AML-193 (cell line): ENCODE measurements around the gene APBB1.

Source experiments
- DNase-seq, 2 experiments: peaks; one replicate each; lab custom pipeline; 2025; lab: John Stamatoyannopoulos, UW

Gene APBB1

DNA sequence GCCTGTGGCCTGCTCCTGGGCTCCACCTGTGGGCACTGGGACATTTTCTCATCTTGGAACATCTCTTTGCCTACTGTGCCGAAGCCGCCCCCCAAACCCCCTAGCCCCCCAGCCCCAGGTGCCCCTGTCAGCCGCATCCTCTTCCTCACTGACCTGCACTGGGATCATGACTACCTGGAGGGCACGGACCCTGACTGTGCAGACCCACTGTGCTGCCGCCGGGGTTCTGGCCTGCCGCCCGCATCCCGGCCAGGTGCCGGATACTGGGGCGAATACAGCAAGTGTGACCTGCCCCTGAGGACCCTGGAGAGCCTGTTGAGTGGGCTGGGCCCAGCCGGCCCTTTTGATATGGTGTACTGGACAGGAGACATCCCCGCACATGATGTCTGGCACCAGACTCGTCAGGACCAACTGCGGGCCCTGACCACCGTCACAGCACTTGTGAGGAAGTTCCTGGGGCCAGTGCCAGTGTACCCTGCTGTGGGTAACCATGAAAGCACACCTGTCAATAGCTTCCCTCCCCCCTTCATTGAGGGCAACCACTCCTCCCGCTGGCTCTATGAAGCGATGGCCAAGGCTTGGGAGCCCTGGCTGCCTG lies 27.3 kb downstream of the APBB1 start:
- DNase-seq, result no peak

GRCh38 chr11:6390718-6391469 lies 28.0 kb downstream of the APBB1 start:
- DNase-seq, result no peak

- DNase-seq, result peak; percentile 89
Measured at GRCh38 chr11:6389905-6390717, 28.8 kb downstream of the APBB1 start, which contains the start of gene SMPD1. Gene SMPD1, plus strand, starts transcription at chr11:6390474. Its CDS starts 125 bp downstream, at chr11:6390599.

GRCh38 chr11:6388748-6389147 lies 30.1 kb downstream of the APBB1 start:
- no peak for DNase-seq

GRCh38 chr11:6387811-6388599 lies 30.9 kb downstream of the APBB1 start:
- no peak for DNase-seq

GRCh38 chr11:6385046-6385777 lies 33.7 kb downstream of the APBB1 start:
- DNase-seq, result no peak

GRCh38 chr11:6378640-6378989 lies 40.3 kb downstream of the APBB1 start:
- DNase-seq, result no peak

- peak; percentile 78 to 79 for DNase-seq
Measured at GRCh38 chr11:6377902-6378639, 40.8 kb downstream of the APBB1 start.

- no peak for DNase-seq
Measured at GRCh38 chr11:6371825-6372224, 47.1 kb downstream of the APBB1 start.

- DNase-seq, result no peak
Measured at GRCh38 chr11:6365659-6366058, 53.2 kb downstream of the APBB1 start.

DNA sequence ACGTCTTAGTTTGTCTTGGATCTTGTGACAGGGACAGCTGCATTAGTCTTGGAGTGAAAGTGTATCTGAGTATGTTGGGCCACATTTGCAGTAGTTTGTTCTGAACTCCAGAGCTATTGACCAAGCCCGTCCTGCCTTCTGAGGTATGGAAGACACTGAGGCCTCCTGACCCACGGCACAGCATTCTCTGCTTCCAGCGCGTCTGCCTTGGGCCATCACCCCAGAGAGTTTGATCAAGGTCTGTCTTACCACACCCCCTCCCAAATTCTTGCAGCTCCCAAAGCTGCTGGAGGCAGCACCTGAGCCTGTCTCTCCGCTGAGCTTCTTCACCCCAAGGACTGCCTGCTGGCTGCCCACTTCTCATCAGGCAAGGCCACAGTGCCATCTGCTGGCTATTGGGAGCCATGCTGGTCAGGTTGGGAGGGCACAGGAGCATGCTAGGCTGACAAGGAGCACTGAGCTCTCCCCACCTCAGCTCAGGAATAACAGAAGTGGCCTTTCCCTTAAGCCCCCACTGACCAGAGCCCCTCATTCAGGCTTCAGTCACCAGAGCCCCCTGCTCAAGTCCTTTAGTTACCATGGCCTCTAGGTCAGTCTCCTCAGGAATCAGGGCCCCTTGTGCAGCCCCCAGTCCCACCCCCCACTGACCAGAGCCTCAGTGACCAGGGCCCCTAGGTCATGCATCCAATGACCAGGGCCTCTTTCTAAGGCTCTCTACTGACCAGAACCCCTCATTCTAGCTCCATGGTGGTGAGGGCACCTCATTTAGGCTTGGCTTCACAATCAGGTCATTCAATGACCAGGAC lies 55.8 kb downstream of the APBB1 start:
- DNase-seq, result peak; percentile 11 to 36

DNA sequence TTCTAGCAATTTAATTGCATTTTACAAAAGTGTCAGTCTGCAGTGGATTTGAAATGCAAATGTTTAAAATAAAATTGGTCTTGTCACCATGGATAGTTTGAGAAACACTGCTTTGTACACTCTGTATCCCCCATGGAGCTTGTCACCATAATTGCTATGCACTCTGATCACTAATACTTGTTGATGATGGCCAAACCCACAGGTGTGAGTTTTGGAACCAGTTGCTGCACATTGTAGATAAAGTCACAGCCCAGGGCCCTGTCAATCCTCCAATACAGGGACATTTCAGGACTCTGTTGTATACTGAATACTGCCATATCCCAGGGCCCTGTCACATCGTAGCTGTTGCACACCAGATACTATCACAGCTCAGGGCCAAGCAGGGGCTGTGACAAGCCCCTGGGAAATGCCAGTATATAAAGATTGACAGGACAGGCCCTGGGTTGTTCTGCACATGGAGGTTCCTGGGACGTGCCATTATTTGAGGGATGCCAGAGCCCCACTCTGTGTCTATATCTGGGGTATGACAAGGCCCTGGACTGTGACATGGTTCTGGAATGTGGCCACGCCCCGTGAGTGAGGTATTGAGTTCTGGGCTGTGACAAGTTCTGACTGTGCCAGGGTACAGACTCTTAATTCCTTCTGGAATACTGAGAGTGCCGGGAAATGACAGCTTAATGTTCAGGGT lies 56.6 kb downstream of the APBB1 start:
- DNase-seq, result no peak

DNA sequence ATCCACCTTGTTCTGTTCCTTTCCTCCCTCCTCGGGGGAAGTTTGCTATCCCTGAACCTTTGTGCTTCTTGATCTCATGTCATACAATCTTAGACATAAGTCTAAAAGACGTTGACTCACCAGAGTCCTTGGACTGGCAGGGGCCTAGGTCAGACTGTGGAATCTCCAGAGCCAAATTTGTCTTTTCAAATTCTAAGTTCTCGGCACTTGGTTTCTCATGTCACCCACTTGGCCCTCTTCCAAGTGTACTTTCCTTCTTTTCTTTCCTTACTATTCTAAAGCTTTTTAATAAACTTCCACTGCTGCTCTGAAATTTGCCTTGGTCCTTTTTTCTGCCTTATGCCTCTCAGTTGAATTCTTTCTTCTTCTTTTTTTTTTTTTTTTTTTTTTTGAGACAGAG lies 58.7 kb downstream of the APBB1 start:
- DNase-seq, result no peak

DNA sequence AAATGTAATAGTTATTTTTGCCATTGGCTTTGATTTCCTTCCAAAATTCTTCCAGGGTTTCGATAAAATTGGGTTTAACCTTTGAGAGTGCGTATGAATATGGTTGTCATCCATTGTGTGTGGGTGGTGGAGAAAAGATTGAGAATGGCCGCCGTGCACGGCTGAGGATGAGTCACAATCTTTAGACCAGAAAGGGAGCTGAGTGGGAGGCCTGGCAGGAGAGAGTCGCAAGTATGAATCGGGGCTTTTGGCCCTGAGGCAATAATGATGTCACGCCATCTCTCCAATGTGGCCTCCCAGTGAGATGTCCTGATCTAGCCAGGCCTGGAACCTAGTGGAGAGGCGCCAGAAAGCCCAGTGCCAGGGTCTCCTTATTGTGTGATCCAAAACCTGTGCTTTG lies 61.7 kb downstream of the APBB1 start:
- DNase-seq, result no peak

DNA sequence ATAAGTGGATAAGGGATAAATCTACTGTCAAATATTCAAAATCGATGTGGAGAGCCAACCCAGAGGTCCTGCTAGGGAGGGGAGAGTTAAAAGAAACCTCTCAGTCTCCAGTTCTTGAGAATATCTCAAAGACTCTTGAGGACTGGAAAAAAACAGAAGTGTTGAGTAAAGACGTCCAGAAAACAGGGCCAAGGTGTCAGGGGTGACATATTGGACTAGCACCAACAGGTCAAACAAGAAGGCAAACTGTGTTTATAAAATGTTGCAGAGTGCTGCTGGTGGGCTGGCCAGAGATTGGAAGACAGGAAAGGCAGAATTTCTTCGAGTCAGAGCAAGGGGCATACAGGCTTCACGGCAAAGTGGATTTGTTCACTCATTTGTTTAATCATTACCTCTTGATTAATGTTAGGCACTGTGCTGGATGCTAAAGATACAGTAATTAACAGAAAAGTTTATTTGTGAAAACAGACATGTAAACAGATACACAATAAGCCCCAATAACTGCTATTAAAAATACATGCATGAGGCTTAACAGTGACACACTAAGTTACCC lies 62.3 kb downstream of the APBB1 start:
- no peak for DNase-seq

DNA sequence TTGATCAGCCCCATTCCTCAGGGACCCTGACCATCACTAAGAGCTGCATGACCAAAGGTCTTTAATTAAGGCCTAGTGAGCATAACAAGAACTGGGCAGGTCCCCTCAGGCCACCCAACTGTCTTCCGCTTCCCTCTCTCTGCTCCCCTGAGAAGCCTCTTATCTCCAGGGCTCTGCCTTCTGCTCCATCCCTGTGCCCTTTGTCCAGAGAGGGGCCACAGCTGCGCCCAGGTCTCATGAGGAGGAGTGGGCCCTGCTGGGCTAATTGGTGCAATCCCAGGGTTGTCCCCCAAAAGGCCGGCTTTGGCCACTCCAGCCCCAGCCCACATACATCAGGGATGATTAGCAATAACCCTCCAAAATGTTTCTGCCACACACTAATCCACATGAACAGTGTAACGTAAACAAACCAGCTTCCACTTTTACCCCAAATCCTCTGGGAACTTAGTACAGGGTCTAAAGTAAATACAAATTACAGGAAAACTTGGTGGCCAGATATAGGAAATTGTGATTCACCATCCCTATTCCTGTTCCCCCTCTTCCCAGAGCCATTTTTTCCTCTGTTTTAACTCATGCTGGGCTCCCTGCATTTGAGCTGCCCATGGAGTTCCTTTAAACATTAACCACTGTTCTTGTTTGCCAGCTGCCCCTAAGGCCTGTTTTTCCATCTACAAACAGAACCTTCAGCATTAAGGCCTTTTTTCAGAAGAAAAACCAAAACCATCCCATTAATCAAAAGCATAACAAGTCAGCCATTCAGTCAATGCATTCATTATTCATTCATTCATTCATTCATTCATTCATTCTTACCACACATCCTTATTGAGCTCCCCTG lies 64.0 kb downstream of the APBB1 start:
- no peak for DNase-seq

DNA sequence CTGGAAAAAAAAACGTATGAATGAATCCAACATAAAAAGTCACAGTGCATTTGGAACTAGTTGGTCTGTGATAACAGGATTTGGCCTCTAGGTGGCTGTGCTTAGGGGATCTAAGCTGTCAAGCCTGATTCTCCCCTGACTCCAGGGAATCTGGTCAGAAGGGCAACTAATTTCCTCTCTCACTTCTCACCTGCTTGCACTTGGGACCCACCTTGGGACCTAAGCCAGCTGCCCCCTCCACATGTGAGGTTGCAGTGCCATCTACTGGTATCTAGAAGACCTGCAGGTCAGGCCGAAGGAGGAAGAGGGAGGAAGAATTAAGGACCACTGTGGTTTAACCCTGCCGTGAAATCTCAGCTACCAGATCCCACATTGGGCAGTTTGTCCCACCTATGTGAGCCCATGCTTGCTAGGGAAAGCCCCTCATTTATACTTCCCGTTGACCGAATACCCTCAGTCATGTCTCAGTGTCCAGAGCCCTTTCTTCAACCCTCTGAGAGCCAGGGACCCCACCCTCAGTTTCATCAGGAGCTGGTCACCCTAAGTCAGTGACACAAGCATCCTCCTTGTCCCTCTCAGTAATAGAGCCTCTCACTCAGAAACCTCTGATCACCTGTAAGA lies 65.4 kb downstream of the APBB1 start:
- peak; percentile 8 to 10 for DNase-seq
